Vagina (tissue), 2 donors: ENCODE data around the gene BLCAP.

Experiments
- CTCF ChIP-seq, 3 experiments: fragments of 450-650 bp in 2 of 3; fragments of 200-600 bp in 1 of 3; sonication (generic) in 1 of 3; IDR thresholded peaks; one replicate each; pipeline ENCODE4 v1.5.1; 2017 to 2019; ENCODE audit warnings: antibody characterized with exemption in 3 of 3, mild to moderate bottlenecking in 2 of 3, moderate library complexity in 2 of 3
- POLR2A ChIP-seq, 2 donors: fragments of 450-650 bp; IDR thresholded peaks; one replicate each; pipeline ENCODE4 v1.6.1; 2017; ENCODE audit warnings: antibody characterized with exemption in 2 of 2, mild to moderate bottlenecking in 2 of 2, moderate library complexity in 2 of 2
- POLR2AphosphoS5 ChIP-seq, 2 donors: sonication (generic); formaldehyde crosslinking; IDR thresholded peaks; one replicate each; pipeline ENCODE4 v1.9.0; 2017; ENCODE audit warnings: antibody characterized with exemption in 2 of 2, mild to moderate bottlenecking in 2 of 2, low read depth in 1 of 2; ENCODE audit not compliant: insufficient read depth in 1 of 2

- no peak for TF ChIP-seq CTCF (IDR thresholded peaks at IDR 0.05)
- no peak for TF ChIP-seq POLR2A (IDR thresholded peaks at IDR 0.05)
- no peak for TF ChIP-seq POLR2AphosphoS5 (IDR thresholded peaks at IDR 0.05; ENCODE audit: insufficient read depth in 1 of 2, low read depth in 1 of 2)
These were observed 33.0 kb upstream of the BLCAP start for GRCh38 chr20:37560629-37561028.
